GM21737 (cell line): Measurements from ENCODE around the gene RAP1GAP2.

Experiments
- ATAC-seq: cut with Tn5 transposase; IDR thresholded peaks from one replicate; pipeline ENCODE4 v1.9.1; 2021; ENCODE audit warnings: mild to moderate bottlenecking, moderate library complexity; ENCODE audit not compliant: unreplicated experiment

The RAP1GAP2 gene

DNA sequence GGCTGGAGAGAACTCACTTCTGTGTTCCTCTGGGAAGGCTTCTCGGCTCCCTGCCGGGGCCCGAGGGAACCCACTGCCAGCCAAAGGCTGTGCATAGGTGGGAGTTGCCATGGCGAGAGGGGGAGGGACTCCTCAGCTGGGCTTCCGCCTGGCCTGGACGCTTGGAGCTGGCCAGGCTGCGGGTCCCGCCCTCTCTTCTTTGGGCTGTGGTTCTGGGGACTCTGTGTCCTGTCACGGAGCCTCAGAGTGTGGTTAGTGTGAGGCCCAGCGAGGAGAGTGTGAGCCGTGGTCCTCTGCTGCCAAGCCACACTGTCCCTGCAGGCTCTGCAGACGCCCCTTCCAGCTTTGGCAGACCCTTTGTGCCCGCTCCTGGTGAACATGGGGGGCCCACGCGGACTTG, 144.1 kb downstream of the RAP1GAP2 start:
- no peak for ATAC-seq

DNA sequence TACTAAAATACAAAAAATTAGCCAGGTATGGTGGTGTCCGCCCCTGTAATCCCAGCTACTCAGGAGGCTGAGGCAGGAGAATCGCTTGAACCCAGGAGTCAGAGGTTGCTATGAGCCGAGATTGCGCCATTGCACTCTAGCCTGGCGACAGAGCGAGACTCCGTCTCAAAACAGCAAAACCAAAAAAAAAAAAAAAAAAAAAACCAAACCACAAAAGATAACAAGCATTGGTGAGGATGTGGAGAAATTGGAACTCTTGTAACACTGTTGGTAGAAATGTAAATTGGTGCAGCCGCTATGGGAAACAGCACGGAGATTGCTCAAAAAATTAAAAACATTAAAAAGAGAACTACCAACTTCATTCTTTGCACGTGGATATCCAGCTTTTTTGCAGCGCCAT, 147.7 kb downstream of the RAP1GAP2 start:
- no peak for ATAC-seq

DNA sequence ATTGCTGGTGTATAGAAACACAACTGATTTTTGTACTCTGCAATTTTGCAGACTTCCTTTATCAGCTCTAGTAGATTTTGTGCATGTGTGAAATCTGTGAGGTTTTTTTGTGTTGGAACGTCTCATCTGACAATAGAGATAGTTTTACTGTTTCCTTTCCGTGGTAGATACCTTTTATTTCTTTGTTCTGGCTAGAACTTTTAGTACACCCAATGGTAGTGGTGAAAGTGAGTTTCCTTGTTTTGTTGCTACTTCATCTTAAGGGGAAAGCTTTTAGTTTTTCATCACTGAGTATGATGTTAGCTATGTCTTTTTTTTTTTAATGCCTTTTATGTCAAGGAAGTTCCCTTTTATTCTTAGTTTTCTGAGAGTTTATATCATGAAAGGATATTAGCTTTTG, 149.1 kb downstream of the RAP1GAP2 start:
- ATAC-seq: no peak

DNA sequence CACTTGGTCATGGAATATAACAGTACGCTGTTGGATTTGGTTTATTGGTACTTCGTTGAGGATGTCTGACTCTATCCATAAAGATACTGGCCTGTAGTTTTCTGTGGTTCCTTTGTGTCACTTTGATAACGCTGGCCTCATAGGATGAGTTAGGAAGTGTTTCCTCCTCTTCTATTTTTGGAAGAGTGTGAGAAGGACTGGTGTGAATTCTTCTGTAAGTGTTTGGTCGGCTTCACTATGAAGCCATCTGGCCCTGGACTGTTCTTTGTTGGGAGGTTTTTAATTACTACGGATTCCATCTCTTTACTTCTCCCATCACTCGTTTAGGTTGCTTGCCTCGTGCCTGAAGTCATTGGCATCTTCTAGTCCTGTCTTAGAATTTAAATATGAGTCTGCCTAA, 149.9 kb downstream of the RAP1GAP2 start:
- no peak for ATAC-seq

DNA sequence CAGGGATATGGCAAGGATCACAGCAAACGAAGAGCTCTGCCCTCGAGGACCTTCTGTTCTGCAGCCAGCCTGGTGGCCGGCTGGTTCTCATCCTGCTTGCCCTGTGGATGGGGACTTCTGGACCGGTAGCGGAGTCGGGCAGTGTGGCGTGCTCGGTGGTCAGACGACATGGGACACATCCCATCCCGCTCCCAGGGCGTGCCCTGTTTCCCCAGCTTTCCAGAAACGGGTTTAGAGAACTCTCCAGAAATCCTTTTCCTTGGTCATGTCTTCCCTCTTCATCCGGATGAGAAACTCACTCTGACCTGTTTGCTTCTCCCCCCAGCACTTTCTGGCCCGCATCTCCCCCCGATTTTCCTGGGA, 151.3 kb downstream of the RAP1GAP2 start:
- ATAC-seq: no peak

DNA sequence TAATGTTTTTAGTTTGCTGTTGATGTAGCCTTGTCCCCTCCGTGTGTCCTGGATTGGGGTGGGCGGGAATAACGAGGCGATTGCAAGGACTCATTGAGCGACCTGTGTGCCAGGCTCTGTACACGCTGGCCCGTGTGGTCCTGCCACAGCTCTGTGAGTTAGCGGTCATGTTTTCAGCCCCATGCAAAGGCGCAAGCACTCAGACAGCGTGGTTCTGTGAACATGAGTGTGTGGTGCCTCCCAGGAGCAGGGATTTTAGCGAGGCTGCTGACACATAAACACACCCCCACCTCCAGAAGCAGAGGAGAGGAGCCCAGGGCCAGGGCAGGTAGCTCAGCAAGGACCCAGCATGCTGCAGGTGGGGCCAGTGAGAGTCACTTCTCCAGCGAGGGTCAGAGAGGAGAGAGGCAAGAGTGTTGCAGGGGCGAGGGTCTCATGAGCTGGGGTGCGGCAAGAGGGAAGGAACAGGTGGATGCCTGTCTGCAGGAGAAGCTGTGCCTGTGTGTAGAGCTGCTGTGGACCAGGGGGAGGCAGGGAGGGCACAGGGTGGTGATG, 151.8 kb downstream of the RAP1GAP2 start:
- ATAC-seq: no peak

DNA sequence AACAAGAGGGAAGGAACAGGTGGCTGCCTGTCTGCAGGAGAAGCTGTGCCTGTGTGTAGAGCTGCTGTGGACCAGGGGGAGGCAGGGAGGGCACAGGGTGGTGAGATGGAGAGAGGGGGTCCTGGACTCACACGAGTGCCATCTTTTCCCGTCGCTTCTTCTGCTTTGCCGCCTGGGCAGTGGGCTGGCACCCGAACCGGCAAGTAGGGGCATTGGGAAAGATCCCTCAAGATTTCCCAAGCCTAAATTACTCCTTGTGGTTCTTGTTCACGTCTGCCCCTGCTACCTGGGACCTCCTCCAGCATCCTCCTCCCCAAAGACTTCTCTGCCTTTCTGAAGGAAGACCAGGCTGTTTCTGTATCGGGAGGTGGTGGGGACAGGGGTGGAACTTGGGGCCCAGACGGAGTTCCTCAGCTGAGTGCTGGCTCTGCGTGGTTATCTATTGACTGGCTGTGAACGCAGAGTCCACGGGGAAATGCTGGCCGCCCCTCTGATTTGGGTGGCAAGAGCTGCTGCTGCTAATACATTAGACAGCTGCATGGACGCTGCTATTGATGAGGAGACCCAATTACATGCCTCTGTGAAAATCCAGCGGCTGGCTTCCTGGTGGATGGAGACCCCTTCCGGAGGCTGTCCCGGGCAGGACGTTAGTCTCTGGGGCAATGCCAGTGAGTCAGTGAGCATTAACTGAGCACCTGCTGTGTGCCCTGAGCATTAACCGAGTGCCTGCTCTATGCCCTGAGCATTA, 152.7 kb downstream of the RAP1GAP2 start:
- ATAC-seq: no peak

DNA sequence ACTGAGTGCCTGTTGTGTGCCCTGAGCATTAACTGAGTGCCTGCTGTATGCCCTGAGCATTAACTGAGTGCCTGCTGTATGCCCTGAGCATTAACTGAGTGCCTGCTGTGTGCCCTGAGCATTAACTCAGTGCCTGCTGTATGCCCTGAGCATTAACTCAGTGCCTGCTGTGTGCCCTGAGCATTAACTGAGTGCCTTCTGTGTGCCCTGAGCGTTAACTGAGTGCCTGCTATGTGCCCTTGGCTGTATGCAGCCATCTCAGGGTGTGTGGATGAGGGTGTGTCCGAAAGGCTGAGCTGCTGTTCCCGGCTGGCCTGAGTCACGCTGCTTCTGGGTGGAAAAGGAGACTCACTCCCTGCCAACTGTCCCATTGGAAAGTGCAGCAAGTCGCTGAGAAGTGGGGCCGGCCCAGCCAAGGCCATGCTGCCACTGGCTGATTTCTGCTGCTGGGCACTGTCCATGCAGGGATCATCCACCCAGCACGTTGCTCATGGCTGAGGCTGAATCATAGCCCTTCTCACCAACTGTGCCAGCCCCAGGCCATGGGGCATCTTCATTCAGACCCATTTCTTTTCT, 153.3 kb downstream of the RAP1GAP2 start:
- no peak for ATAC-seq

DNA sequence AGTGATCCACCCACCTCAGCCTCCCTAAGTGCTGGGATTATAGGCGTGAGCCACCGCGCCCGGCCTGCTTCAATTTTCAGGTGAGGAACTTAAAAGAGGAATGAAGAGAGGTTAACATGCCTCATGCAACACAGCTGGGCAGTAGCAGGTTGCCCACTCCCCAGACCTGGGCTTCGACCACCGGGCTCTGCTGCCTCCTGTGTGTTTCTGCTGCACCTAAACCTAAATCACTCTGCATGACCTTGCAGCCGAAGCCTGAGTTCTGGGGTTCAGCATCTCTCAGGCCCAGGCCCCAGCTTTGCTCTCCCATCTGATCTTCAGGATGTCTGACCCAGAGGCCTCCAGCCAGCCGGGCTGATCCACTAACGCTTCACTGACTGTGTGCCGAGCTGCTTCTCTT, 154.6 kb downstream of the RAP1GAP2 start:
- ATAC-seq: no peak

DNA sequence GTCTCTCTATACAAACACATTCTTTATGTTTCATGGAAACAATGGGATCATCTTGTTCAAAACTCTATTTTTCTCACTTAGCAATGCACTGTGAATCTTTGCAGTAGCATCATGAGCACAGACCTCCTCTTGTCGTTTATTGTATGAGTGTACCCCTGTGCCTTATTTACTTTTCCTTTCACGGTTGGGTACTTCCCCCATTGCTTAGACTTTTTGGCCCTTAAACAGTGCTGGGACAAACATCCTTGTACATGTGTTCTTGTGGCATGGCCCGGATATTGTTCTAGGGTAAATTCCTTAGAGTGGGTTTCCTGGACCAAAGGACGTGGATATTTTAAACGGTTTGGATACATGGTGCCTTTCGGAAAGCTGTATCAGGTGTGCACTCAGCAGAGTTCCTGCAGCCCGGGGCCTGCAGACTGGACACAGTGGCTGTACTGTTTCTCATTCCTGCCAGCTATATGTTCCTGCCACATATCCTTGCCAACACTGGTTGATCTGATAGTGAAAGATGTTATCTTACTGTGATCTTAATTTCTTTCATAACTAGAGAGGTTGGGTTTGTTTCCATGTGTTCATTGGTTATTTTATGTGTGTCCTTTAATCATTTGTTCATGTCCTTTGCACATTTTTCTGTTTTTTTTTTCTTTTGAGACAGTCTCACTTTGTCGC, 156.1 kb downstream of the RAP1GAP2 start:
- ATAC-seq: no peak

DNA sequence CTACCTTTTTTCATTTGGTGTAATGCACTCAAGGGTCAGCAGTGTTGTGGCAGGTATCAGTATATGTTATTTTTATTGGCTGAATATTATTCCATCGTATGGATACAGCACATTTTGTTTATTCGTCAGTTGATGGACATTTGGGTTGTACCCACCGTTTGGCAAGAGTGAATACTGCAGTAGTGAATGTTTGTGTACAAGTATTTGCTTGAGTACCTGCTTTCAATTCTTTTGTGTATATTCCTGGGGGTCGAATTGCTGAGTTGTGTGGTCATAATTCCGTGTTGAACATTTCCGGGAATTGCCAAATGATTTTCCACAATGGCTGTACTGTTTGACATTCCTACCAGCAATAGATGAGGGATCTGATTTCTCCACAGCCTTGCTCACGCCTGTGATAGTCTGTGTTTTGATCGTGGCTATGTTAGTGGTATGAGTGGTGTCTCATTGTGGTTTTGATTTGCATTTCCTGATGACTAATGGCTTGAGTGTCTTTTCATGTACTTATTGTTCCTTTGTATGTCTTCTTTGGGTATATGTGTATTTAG, 158.7 kb downstream of the RAP1GAP2 start:
- ATAC-seq: no peak

DNA sequence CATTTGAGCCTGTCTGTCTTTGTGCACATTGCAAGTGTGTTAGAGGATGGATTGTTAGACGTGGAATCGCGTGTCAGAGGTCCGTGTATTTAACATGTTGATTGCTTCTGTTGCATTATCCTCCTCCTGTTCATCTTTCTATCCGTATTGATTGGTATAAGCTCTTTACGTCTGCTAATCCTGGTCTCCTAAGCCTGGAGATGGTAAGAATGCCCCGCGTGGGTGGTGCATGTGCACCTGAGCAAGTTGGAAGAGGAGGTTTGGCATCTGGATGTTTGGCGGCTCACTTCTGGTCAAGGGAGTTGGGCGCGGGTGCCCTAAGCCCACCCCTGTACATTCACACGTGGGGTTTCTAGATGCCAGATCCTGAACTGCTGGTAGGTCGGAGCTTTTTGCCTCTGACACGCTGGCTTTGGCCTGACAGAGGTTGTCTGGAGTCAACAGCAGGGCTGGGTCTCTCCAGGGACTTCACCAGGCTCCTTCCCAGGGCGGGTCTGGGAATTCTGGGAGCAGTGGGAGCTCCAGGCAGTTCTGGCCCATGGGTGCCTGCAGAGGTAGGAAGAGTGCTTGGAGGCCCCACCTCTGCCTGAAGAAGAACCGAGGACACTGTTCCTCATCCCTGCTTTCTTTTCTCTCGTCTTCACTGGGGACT, 159.8 kb downstream of the RAP1GAP2 start:
- no peak for ATAC-seq

DNA sequence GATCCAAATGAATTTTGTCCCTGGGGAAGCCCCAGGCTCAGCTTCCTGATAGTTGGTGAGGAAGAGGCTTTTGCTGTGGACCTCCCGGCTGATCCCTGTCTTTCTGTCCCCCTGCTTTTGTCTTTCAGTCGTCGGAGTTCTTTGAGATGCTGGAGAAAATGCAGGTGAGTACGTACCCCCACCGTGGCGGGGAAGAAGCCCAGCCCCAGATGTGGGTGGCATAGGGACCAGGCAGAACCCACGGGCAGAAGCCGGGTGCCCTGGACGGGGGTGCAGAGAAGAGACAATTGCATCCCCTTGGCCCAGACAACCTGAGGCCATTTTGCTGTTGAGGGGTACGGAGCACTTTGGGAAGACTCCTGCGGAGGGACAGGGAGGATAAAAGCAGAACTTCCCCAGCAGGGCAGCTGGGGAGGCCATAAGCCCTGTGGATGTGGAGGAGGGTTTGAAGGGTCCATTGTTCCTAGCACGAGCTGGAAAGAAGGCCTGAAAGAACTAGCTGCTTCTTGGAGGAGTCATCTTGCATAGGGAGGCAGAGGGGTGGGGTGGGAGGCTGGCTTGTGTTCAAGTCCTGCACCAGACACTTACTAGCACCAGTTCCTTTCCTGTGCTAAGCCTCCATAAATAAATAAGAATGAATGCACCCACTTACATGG, 161.5 kb downstream of the RAP1GAP2 start:
- no peak for ATAC-seq

DNA sequence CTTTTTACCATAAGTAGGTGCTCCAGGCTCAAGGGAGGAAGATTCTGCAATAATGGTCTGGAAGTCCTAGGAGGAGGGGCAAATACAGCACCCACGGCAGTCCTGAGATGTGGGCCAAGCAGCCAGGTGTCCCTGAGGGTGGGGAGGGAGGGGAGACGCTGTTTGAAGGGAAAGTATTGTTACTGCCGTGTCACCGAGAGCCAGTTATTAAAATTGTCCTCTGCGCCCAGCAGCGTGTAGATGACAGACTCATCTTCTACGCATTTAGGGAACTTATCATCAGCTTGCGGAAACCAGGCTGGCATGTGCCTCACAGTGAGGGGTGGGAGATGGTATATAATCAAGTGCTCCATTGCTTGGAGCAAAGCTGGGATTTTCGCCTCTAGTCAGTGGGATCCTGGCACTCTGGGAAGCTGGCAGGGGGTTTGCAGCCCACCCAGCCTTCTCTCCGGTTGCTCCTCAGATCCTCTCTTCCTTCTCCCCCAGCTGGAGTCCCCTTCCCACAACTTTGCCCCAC, 162.5 kb downstream of the RAP1GAP2 start:
- no peak for ATAC-seq

DNA sequence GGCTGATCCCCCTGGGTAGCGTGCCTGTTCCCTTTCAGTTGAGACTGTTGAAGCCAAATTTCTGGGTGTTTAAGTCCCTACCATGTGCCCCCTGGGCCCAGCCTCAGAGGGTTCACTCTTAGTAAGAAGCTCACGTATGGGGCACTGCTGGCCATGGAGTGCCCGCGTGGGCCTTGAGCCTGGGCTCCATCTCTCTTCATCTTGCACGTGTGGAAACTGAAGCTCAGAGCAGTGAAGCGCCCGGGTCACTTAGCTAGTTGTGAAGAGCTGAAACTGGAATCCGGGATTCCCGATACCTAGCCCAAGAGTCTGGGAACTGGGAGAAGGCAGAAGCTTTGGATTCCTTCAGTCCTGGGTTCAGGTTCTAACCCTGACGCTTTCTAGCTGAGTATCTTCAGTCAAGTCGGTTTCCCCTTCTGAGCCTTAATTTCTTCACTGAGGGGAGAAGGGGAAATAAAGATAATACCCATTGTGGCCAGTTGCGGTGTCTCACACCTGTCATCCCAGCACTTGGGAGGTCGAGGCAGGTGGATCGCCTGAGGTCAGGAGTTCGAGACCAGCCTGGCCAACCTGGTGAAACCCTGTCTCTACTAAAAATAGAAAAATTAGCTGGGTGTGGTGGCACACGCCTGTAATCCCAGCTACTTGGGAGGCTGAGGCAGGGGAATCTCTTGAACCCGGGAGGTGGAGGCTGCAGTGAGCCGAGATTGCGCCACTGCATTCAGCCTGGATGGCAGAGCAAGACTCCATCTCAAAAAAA, 163.3 kb downstream of the RAP1GAP2 start:
- ATAC-seq: no peak

DNA sequence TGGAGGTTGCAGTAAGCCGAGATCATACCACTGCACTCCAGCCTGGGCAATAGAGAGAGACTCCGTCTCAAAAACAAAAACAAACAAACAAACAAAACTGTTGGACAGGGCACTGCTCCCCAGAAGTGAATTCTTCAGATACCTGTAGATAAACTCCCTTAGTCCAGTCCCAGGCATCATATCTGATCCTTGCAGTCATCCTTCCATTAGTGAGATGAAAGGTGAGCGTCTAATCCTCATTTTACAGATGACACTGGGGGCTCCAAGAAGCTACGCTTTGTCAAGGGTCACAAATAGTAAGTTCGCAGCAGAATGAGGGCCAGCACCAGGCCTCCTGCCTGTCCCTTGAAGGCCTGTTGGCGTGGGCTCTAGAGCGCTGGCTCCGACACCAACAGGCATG, 165.2 kb downstream of the RAP1GAP2 start:
- no peak for ATAC-seq

DNA sequence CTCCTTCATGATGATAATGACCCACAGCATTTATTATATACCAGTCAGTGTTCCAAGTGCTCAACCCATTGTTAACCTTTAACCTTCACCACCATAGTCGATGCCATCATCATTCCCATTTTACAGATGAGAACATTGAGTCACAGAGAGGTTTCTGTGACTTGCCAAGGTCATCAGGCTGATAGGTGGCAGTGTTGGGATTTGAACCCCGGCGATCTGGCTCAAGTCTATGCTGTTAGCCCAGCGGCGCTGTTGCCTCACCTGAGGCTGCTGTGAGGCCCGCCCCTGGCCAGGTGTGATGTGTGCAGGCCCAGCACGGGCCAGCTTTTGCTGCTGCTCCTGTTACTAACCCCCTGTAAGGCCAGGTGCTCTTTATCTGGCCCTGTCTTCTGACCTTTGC, 166.0 kb downstream of the RAP1GAP2 start:
- no peak for ATAC-seq

DNA sequence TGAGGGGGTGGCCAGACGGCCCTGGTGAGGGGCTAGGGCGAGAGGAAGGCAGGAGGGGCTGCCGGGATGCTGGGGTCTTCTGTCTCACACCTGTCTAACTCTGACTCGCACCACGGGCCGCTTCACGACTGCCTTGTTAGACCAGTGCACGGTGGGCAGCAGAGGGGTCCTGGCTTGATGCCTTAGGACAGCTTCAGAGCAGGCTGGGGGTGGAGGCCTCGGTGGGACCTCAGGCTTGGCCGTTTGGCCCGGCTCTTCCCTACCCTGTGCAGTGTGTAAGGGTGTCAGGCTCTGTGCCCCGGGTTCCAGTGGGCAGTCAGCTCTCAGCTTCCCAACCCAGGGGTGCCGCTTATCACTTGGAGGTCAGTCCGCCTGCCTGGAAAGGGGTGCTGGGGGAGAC, 166.5 kb downstream of the RAP1GAP2 start:
- no peak for ATAC-seq

DNA sequence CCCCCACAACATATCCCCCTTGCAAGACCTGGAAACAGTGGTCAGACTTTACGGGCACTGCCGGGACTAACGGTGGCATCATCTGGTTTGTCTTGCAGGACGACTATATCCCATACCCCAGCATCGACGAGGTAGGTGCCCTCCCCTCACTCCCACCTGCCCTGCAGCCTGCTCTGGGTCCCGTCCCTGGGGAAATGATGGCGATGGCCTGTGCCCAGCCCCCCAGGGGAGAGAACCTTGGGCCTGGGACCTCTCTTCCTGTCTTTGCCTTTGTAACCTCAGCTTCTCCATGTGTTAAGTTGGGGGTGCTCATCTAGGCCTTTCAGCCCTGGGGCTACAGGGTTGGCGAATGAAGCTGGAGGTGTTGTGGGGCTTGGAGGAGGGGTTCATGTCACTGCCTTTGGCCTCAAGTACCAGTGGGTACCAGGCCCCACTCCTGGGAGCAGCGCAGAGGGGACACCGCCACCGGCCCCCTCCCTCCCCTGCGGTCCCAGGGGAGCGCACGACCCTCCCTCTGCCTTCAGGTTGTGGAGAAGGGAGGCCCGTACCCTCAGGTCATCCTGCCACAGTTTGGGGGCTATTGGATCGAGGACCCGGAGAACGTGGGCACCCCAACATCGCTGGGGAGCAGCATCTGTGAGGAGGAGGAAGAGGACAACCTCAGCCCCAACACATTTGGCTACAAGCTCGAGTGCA, 167.2 kb downstream of the RAP1GAP2 start:
- no peak for ATAC-seq
